HCT116 (cell line): Measurements from ENCODE around the gene ANKRD23. TPM values are rescaled to one million over a fixed set of nuclear protein-coding genes. Genes with fewer than 3 reads are reported as not detected.

Source experiments
- ATAC-seq: fragments of 200-7000 bp; cut with Tn5 transposase; 2 replicates; pipeline ENCODE4 v1.9.1; 2020; ENCODE audit warnings: mild to moderate bottlenecking, moderate library complexity
- BruUV-seq: library from RNA; stranded (reverse); fragments of 400-500 nt; replicated peaks from 2 replicates; lab custom pipeline; 2021; lab: Mats Ljungman, UMichigan
- CTCF ChIA-PET: fragments of 300-600 bp; sonication (Branson Sonifier 250); formaldehyde crosslinking; loops from one replicate; lab custom pipeline; 2021; ENCODE audit warnings: antibody characterized with exemption; lab: Charles Lee
- POLR2A ChIA-PET: fragments of 300-600, 350-600 bp; sonication (Branson Sonifier 250); formaldehyde crosslinking; loops from one replicate; lab custom pipeline; 2021; ENCODE audit warnings: antibody characterized with exemption; lab: Charles Lee
- RAD21 ChIA-PET, 2 experiments: fragments of 300-600 bp; sonication (Branson Sonifier 250); formaldehyde crosslinking; loops; one replicate each; lab custom pipeline; 2023; ENCODE audit warnings: low total read pairs in 2 of 2; ENCODE audit not compliant: uncharacterized antibody in 2 of 2, unreplicated experiment in 2 of 2, low non-redundant PET in 1 of 2; lab: Charles Lee
- DNase-seq: peaks from one replicate; pipeline ENCODE4 v3.0.0-alpha.2; 2010; ENCODE audit warnings: low read depth, low spot score
- H2AFZ ChIP-seq: fragments of 200-600 bp; shearing (Covaris generic), sonication (generic); 2 replicates; pipeline ENCODE4 v1.6.1; 2017; ENCODE audit warnings: low read depth, mixed run types, mixed read lengths, antibody characterized with exemption, low read length; ENCODE audit not compliant: poor library complexity, severe bottlenecking
- H3K27ac ChIP-seq: 2 replicates; pipeline ENCODE4 v1.5.1; 2012; ENCODE audit warnings: low read depth, low read length
- H3K27me3 ChIP-seq: fragments of 200-600 bp; sonication (generic); 2 replicates; pipeline ENCODE4 v1.6.1; 2016; ENCODE audit warnings: mixed run types, low read length, mixed read lengths; ENCODE audit not compliant: insufficient read depth
- H3K36me3 ChIP-seq, 2 experiments: fragments of 200-500 bp in 1 of 2; fragments of 200-600 bp in 1 of 2; sonication (Bioruptor generic) in 1 of 2; sonication (generic) in 1 of 2; 2 replicates each; pipeline versions ENCODE4 v1.5.1 to v1.6.1; 2014 to 2016; ENCODE audit warnings: low read length in 2 of 2, inconsistent platforms in 1 of 2, mixed read lengths in 1 of 2, mixed run types in 1 of 2; ENCODE audit not compliant: insufficient read depth in 2 of 2, control insufficient read depth in 1 of 2
- H3K4me1 ChIP-seq, 2 experiments: fragments of 200-600 bp in 1 of 2; sonication (generic) in 1 of 2; 2 replicates each; pipeline versions ENCODE4 v1.5.1 to v1.6.1; 2012 to 2017; ENCODE audit warnings: low read length in 2 of 2, inconsistent platforms in 1 of 2, mild to moderate bottlenecking in 1 of 2, mixed read lengths in 1 of 2, mixed run types in 1 of 2, moderate library complexity in 1 of 2; ENCODE audit not compliant: insufficient read depth in 2 of 2, control insufficient read depth in 1 of 2
- H3K4me2 ChIP-seq: fragments of 200-600 bp; sonication (generic); 2 replicates; pipeline ENCODE4 v1.6.1; 2017; ENCODE audit warnings: mixed run types, low read length, mixed read lengths
- H3K4me3 ChIP-seq, 2 experiments: fragments of 200-600 bp in 1 of 2; sonication (generic) in 1 of 2; replicated peaks in 1 of 2; 2 replicates each; pipeline ENCODE4 v1.5.1; 2011 to 2016; ENCODE audit warnings: low read length in 2 of 2, control low read depth in 1 of 2, low read depth in 1 of 2, mild to moderate bottlenecking in 1 of 2, mixed read lengths in 1 of 2, mixed run types in 1 of 2
- H3K79me2 ChIP-seq: fragments of 200-600 bp; sonication (generic); 2 replicates; pipeline ENCODE4 v1.6.1; 2017; ENCODE audit warnings: mild to moderate bottlenecking, mixed run types, low read length, moderate library complexity, mixed read lengths; ENCODE audit not compliant: insufficient read depth
- H3K9ac ChIP-seq: fragments of 200-600 bp; sonication (generic); 2 replicates; pipeline ENCODE4 v1.6.1; 2016; ENCODE audit warnings: low read length, mixed read lengths
- H3K9me2 ChIP-seq: fragments of 200-600 bp; sonication (generic), shearing (Covaris generic); 2 replicates; pipeline ENCODE4 v1.6.1; 2017; ENCODE audit warnings: mixed run types, mild to moderate bottlenecking, moderate library complexity; ENCODE audit not compliant: insufficient read depth
- H3K9me3 ChIP-seq, 2 experiments: fragments of 200-500 bp in 1 of 2; fragments of 200-600 bp in 1 of 2; sonication (Bioruptor generic) in 1 of 2; sonication (generic) in 1 of 2; 2 replicates each; pipeline ENCODE4 v1.6.1; 2014 to 2017; ENCODE audit warnings: low read length in 2 of 2, mixed read lengths in 2 of 2, inconsistent platforms in 1 of 2, low read depth in 1 of 2, mild to moderate bottlenecking in 1 of 2, mixed run types in 1 of 2, moderate library complexity in 1 of 2; ENCODE audit not compliant: control insufficient read depth in 1 of 2, insufficient read depth in 1 of 2
- H4K20me1 ChIP-seq: fragments of 200-600 bp; sonication (generic), shearing (Covaris generic); 2 replicates; pipeline ENCODE4 v1.6.1; 2017; ENCODE audit warnings: mixed run types, mild to moderate bottlenecking, moderate library complexity; ENCODE audit not compliant: insufficient read depth
- ATF3 ChIP-seq: IDR thresholded peaks from 2 replicates; pipeline ENCODE4 v1.6.1; 2012
- CBX3 ChIP-seq: IDR thresholded peaks from 2 replicates; pipeline ENCODE4 v1.6.1; 2012; ENCODE audit warnings: low read depth
- CEBPB ChIP-seq: IDR thresholded peaks from 2 replicates; pipeline ENCODE4 v1.6.1; 2012; ENCODE audit warnings: low read depth
- ELF1 ChIP-seq: IDR thresholded peaks from 2 replicates; pipeline ENCODE4 v1.6.1; 2012; ENCODE audit warnings: low read depth, borderline replicate concordance
- EZH2 ChIP-seq: fragments of 200-600 bp; sonication (generic); IDR thresholded peaks from 2 replicates; pipeline ENCODE4 v1.6.1; 2017; ENCODE audit warnings: antibody characterized with exemption, mixed run types
- EZH2phosphoT487 ChIP-seq: fragments of 200-600 bp; IDR thresholded peaks from 2 replicates; pipeline ENCODE4 v1.6.1; 2018; ENCODE audit warnings: antibody characterized with exemption, borderline replicate concordance
- FOSL1 ChIP-seq: IDR thresholded peaks from 2 replicates; pipeline ENCODE4 v1.6.1; 2012; ENCODE audit warnings: low read depth
- JUND ChIP-seq: IDR thresholded peaks from 2 replicates; pipeline ENCODE4 v1.6.1; 2012
- MAX ChIP-seq: IDR thresholded peaks from 2 replicates; pipeline ENCODE4 v1.6.1; 2012
- POLR2A ChIP-seq: IDR thresholded peaks from 2 replicates; pipeline ENCODE4 v1.7.0; 2011; ENCODE audit warnings: borderline replicate concordance; ENCODE audit not compliant: insufficient read depth, insufficient read length; ENCODE audit errors: extremely low read depth
- RAD21 ChIP-seq: IDR thresholded peaks from 2 replicates; pipeline ENCODE4 v1.6.1; 2012; ENCODE audit warnings: low read depth, mild to moderate bottlenecking
- REST ChIP-seq: IDR thresholded peaks from 2 replicates; pipeline ENCODE4 v1.6.1; 2012; ENCODE audit warnings: low read depth
- SIN3A ChIP-seq: IDR thresholded peaks from 2 replicates; pipeline ENCODE4 v1.6.1; 2012; ENCODE audit warnings: low read depth
- SP1 ChIP-seq: IDR thresholded peaks from 2 replicates; pipeline ENCODE4 v1.6.1; 2012; ENCODE audit warnings: low read depth
- SRF ChIP-seq: IDR thresholded peaks from 2 replicates; pipeline ENCODE4 v1.6.1; 2012; ENCODE audit warnings: low read depth
- TCF7L2 ChIP-seq: IDR thresholded peaks from 2 replicates; pipeline ENCODE4 v1.7.0; 2011; ENCODE audit warnings: borderline replicate concordance, inconsistent platforms; ENCODE audit not compliant: insufficient read depth, insufficient read length; ENCODE audit errors: extremely low read depth
- YY1 ChIP-seq: IDR thresholded peaks from 2 replicates; pipeline ENCODE4 v1.6.1; 2011; ENCODE audit warnings: low read length, low read depth, moderate library complexity, mild to moderate bottlenecking; ENCODE audit not compliant: insufficient replicate concordance; ENCODE audit errors: extremely low read depth
- ZFX ChIP-seq: fragments of 450-650 bp; IDR thresholded peaks from 2 replicates; pipeline ENCODE4 v1.6.1; 2017
- ZNF274 ChIP-seq: fragments of 200-500 bp; sonication (Bioruptor generic); IDR thresholded peaks from 2 replicates; pipeline ENCODE4 v1.6.1; 2014; ENCODE audit warnings: mild to moderate bottlenecking, low read depth, low read length, inconsistent platforms
- intact Hi-C: fragments of 100-400 bp; cut with micrococcal nuclease; formaldehyde crosslinking; loops from 2 replicates; pipeline ENCODE4 v1.10.0; 2022
- total RNA-seq: library from RNA; stranded (reverse); gene quantifications from one replicate; pipeline ENCODE4 v1.2.1, GENCODE V29; 2021; ENCODE audit not compliant: unreplicated experiment
- TF ChIP-seq, protein P1 (sequence below): IDR thresholded peaks from 2 replicates; pipeline ENCODE4 v1.6.1; 2011; ENCODE audit warnings: mild to moderate bottlenecking, low read length, moderate library complexity; ENCODE audit not compliant: insufficient replicate concordance; ENCODE audit errors: extremely low read depth

The ANKRD23 gene
- total RNA-seq, 1 experiment from 2014 or later, result 1.4 TPM

- no peaks in the 10 kb centered on the region for H3K9me2 ChIP-seq
- no peak for TF ChIP-seq ATF3
- no peak for TF ChIP-seq SP1
- no peak for TF ChIP-seq ELF1
- no peak for TF ChIP-seq SRF
- TF ChIP-seq EZH2phosphoT487, result no peak
- no peak for TF ChIP-seq MAX
- TF ChIP-seq TCF7L2, result no peak
- TF ChIP-seq, protein P1, sequence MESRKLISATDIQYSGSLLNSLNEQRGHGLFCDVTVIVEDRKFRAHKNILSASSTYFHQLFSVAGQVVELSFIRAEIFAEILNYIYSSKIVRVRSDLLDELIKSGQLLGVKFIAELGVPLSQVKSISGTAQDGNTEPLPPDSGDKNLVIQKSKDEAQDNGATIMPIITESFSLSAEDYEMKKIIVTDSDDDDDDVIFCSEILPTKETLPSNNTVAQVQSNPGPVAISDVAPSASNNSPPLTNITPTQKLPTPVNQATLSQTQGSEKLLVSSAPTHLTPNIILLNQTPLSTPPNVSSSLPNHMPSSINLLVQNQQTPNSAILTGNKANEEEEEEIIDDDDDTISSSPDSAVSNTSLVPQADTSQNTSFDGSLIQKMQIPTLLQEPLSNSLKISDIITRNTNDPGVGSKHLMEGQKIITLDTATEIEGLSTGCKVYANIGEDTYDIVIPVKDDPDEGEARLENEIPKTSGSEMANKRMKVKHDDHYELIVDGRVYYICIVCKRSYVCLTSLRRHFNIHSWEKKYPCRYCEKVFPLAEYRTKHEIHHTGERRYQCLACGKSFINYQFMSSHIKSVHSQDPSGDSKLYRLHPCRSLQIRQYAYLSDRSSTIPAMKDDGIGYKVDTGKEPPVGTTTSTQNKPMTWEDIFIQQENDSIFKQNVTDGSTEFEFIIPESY, result no peak
- TF ChIP-seq ZNF274, result no peak
- no peak for TF ChIP-seq JUND
- no peak for TF ChIP-seq POLR2A
- no peak for TF ChIP-seq FOSL1
- no peak for TF ChIP-seq RAD21
- no peak for TF ChIP-seq EZH2
- no peak for TF ChIP-seq CEBPB
- TF ChIP-seq ZFX, result no peak
- TF ChIP-seq SIN3A, result no peak
- TF ChIP-seq REST, result no peak
- no peak for TF ChIP-seq CBX3
- TF ChIP-seq YY1, result no peak
- TF ChIP-seq, all 23 proteins: peak for 0
- RAD21 ChIA-PET, result interaction anchor here in 1 of 2 experiments (0.6 kb wide), 1 partner anchor 136 kb away, joined by 3 read pairs; no protein-coding TSS in a partner anchor
- peaks cover 36% of the 10 kb centered on the region for H3K79me2 ChIP-seq
- no peaks in the 10 kb centered on the region for H4K20me1 ChIP-seq
- H3K4me3 ChIP-seq, result peak overlapping the region; percentile 67 to 79
- peak overlapping the region; percentile 74 for H3K9ac ChIP-seq
- peak overlapping the region; percentile 35 for H2AFZ ChIP-seq
- intact Hi-C loops, result loop anchor here (2.0 kb wide), 1 partner anchor 53 kb away; no protein-coding TSS in a partner anchor
- POLR2A ChIA-PET, result interaction anchor here (0.5 to 1.0 kb wide), 4 partner anchors 9 to 381 kb away, joined by 3 to 4 read pairs (median 3); no protein-coding TSS in a partner anchor
- H3K27ac ChIP-seq, result peak overlapping the region; percentile 30; the same call in 1 of the 2 replicates
- no peak for DNase-seq
- peak overlapping the region; percentile 97 for H3K4me2 ChIP-seq
- ATAC-seq, result no peak
- CTCF ChIA-PET, result interaction anchor here (0.7 to 1.9 kb wide), 6 partner anchors 15 to 297 kb away, joined by 3 to 8 read pairs (median 5); partner anchors contain the start of genes ANKRD36 and ANKRD39
- no peaks in the 10 kb centered on the region for H3K9me3 ChIP-seq
- BruUV-seq, result TSS peak; percentile 77
- H3K4me1 ChIP-seq, result peaks cover 11 to 21% of the 10 kb centered on the region in 2 experiments
- peaks cover 0 to 9% of the 10 kb centered on the region in 2 experiments; a peak in 1 of 4 replicates for H3K36me3 ChIP-seq
- no peaks in the 10 kb centered on the region for H3K27me3 ChIP-seq
Observed at GRCh38 chr2:96815326-96816126, 28.3 kb downstream of the ANKRD23 start.
